ENCODE data around the gene UCK2. TPM values are rescaled to one million over a fixed set of nuclear protein-coding genes. Genes with fewer than 3 reads are reported as not detected.

Gene UCK2
- total RNA-seq, 4 donors from 2014 or later, result 20.9 to 30.4 (median 29.2) TPM

DNA sequence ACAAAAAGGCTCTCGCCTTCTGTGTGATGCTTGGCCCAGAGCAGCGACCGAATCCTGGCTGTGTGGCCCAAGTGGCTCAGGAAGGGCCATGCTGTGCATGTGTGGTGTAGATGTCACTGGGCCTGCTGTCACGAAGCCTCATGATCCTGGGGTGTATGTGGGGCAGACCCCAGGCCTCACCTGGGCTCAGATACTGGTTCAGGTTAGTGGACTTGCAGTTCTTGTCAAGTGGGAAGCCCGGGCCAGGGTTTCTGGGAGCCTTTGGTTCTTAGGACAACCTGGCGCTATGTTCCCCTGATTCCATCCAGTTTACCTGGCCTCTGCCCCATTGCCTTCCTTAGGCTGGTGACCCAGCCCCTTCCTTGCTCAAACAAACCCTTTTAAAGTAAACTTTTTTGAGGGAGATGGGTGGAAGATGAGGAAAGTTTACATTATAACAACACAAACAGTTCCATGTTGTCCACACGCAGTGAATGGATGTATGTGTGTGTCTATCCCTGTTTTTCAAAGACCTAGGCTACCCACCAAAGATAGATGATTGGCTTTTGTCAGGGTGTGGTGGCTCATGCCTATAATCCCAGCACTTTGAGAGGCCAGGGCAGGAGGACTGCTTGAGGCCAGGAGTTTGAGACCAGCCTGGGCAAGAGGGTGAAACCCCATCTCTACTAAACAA lies 84.3 kb downstream of the UCK2 start:
- Histone ChIP-seq H3K4me3 (no peak overlapping the region), H3K4me1 (peaks cover 0 to 12% (median 4%) of the 10 kb centered on the region in 3 donors), H3K27ac (peak overlapping the region in 3 of 4 donors; percentile 11 to 33 (median 30)), H3K36me3 (peaks cover 0 to 37% of the 10 kb centered on the region in 2 donors), H3K27me3 (no peaks in the 10 kb centered on the region), H3K9me3 (no peaks in the 10 kb centered on the region)
- 86 to 100% methylated on average over 1 to 2 of the region's 7 CpGs for WGBS, 2 donors (ENCODE audit: low coverage in 1 of 2)
- TF ChIP-seq CTCF (IDR thresholded peaks at IDR 0.05), result no peak
- TF ChIP-seq POLR2AphosphoS5 (IDR thresholded peaks at IDR 0.05), result no peak
- TF ChIP-seq POLR2A (IDR thresholded peaks at IDR 0.05), result no peak
- no peak for TF ChIP-seq EP300 (IDR thresholded peaks at IDR 0.05)
- ATAC-seq, result no peak

- peaks cover 0 to 12% (median 4%) of the 10 kb centered on the region in 3 donors for H3K4me1 ChIP-seq
- no peak for TF ChIP-seq POLR2A (IDR thresholded peaks at IDR 0.05)
- no peak for TF ChIP-seq CTCF (IDR thresholded peaks at IDR 0.05)
- TF ChIP-seq POLR2AphosphoS5 (IDR thresholded peaks at IDR 0.05), result no peak
- no peak for TF ChIP-seq EP300 (IDR thresholded peaks at IDR 0.05)
- no peak overlapping the region for H3K27ac ChIP-seq
- H3K4me3 ChIP-seq, result no peak overlapping the region
- no peaks in the 10 kb centered on the region for H3K9me3 ChIP-seq
- H3K27me3 ChIP-seq, result no peaks in the 10 kb centered on the region
- 71 to 97% methylated on average over 1 to 5 of the region's 6 CpGs for WGBS, 2 donors (ENCODE audit: low coverage in 1 of 2)
- ATAC-seq, result no peak
- peaks cover 0 to 28% of the 10 kb centered on the region in 2 donors for H3K36me3 ChIP-seq
These were observed 85.2 kb downstream of the UCK2 start for GRCh38 chr1:165912638-165913037.

GRCh38 chr1:165914136-165914798 lies 86.9 kb downstream of the UCK2 start:
- Histone ChIP-seq H3K36me3 (peaks cover 0 to 12% of the 10 kb centered on the region in 2 donors), H3K4me3 (no peak overlapping the region), H3K27ac (no peak overlapping the region), H3K27me3 (no peaks in the 10 kb centered on the region), H3K4me1 (peaks cover 0 to 12% (median 4%) of the 10 kb centered on the region in 3 donors), H3K9me3 (no peaks in the 10 kb centered on the region)
- peak; percentile 66 for ATAC-seq
- peak; percentile 74 to 91 (median 86) for TF ChIP-seq CTCF (IDR thresholded peaks at IDR 0.05)
- no peak for TF ChIP-seq POLR2AphosphoS5 (IDR thresholded peaks at IDR 0.05)
- 2 to 11% methylated on average over 4 of the region's 4 CpGs for WGBS, 2 donors (ENCODE audit: low coverage in 1 of 2)

DNA sequence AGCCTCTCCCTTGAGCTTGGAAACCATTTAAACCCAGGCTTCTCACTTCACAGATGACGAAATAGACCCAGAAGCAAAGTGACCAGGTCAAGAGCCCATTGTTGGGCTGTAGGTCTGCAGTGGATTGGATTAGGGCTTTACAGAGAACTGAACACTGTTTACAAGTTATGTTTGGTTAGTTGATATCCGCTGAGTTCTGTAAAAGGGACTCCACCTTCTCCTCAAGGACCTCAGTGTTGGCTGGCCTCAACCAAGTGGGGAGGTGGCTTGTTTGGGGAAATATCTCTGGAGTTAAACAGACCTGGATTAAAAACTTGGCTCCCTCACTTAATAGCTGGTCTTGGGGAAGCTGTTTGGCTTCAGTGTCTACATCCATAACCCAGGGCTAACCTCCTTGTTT lies 88.1 kb downstream of the UCK2 start:
- 86% methylated on average over 2 of the region's 2 CpGs; no CpG with 5 or more reads in 1 of the 2 donors for WGBS, 2 donors (ENCODE audit: low coverage in 1 of 2)
- TF ChIP-seq CTCF (IDR thresholded peaks at IDR 0.05), result no peak
- TF ChIP-seq EP300 (IDR thresholded peaks at IDR 0.05), result no peak
- TF ChIP-seq POLR2A (IDR thresholded peaks at IDR 0.05), result no peak
- TF ChIP-seq POLR2AphosphoS5 (IDR thresholded peaks at IDR 0.05), result no peak
- Histone ChIP-seq H3K4me1 (peaks cover 0 to 12% (median 4%) of the 10 kb centered on the region in 3 donors), H3K36me3 (no peaks in the 10 kb centered on the region), H3K27me3 (no peaks in the 10 kb centered on the region), H3K4me3 (no peak overlapping the region), H3K27ac (no peak overlapping the region), H3K9me3 (no peaks in the 10 kb centered on the region)
- no peak for ATAC-seq

- H3K27me3 ChIP-seq, result no peaks in the 10 kb centered on the region
- no peaks in the 10 kb centered on the region for H3K9me3 ChIP-seq
- 56 to 100% methylated on average over 1 to 4 of the region's 4 CpGs for WGBS, 2 donors (ENCODE audit: low coverage in 1 of 2)
- peaks cover 0 to 12% (median 4%) of the 10 kb centered on the region in 3 donors for H3K4me1 ChIP-seq
- TF ChIP-seq CTCF (IDR thresholded peaks at IDR 0.05) (no peak), EP300 (IDR thresholded peaks at IDR 0.05) (no peak), POLR2AphosphoS5 (IDR thresholded peaks at IDR 0.05) (no peak), POLR2A (IDR thresholded peaks at IDR 0.05) (no peak)
- no peak overlapping the region for H3K4me3 ChIP-seq
- H3K27ac ChIP-seq, result no peak overlapping the region
- ATAC-seq, result no peak
- no peaks in the 10 kb centered on the region for H3K36me3 ChIP-seq
These were observed 88.5 kb downstream of the UCK2 start for GRCh38 chr1:165915932-165916348.
